ENCODE measurements around the gene SMPX. TPM values are rescaled to one million over a fixed set of nuclear protein-coding genes. Genes with fewer than 3 reads are reported as not detected.
A peak's percentile ranks its signal among the peaks of the same experiment; 100 is the strongest.

Gene SMPX
- total RNA-seq, 2 donors from 2014 or later: not detected

GRCh38 chrX:21662761-21663160, 95.2 kb downstream of the SMPX start:
- DNase-seq: no peak
- Histone ChIP-seq H3K4me1 (peaks cover 3% of the 10 kb centered on the region), H3K36me3 (replicated peaks in 1 of 2; ENCODE audit: insufficient read depth in 1 of 2, low read depth in 2 of 2) (no peaks in the 10 kb centered on the region), H3K9me3 (no peaks in the 10 kb centered on the region), H3K4me3 (no peak overlapping the region), H3K27ac (no peak overlapping the region), H3K27me3 (no peaks in the 10 kb centered on the region)
- TF ChIP-seq CTCF (IDR thresholded peaks at IDR 0.05): no peak
- no peak for TF ChIP-seq POLR2A (IDR thresholded peaks at IDR 0.05)
- 69 to 78% methylated on average over 4 of the region's 4 CpGs for whole genome bisulfite sequencing, 2 donors
- intact Hi-C loops (cut with DNase I): no loop called here
- ATAC-seq: no peak

- no peaks in the 10 kb centered on the region for H3K27me3 ChIP-seq
- no peak for DNase-seq
- WGBS, 2 donors: 69 to 88% methylated on average over 6 of the region's 6 CpGs
- no peaks in the 10 kb centered on the region for H3K36me3 ChIP-seq (replicated peaks in 1 of 2; ENCODE audit: insufficient read depth in 1 of 2, low read depth in 2 of 2)
- H3K4me1 ChIP-seq: peaks cover 3% of the 10 kb centered on the region
- TF ChIP-seq POLR2A (IDR thresholded peaks at IDR 0.05): no peak
- no peak for TF ChIP-seq CTCF (IDR thresholded peaks at IDR 0.05)
- no peak overlapping the region for H3K4me3 ChIP-seq
- H3K27ac ChIP-seq: no peak overlapping the region
- intact Hi-C loops (cut with DNase I): no loop called here
- no peaks in the 10 kb centered on the region for H3K9me3 ChIP-seq
- ATAC-seq: no peak
Measured at GRCh38 chrX:21661316-21661715, 96.6 kb downstream of the SMPX start.

- H3K27ac ChIP-seq: no peak overlapping the region
- no peaks in the 10 kb centered on the region for H3K36me3 ChIP-seq (replicated peaks in 1 of 2; ENCODE audit: insufficient read depth in 1 of 2, low read depth in 2 of 2)
- intact Hi-C loops (cut with DNase I): no loop called here
- TF ChIP-seq CTCF (IDR thresholded peaks at IDR 0.05) (no peak), POLR2A (IDR thresholded peaks at IDR 0.05) (no peak)
- H3K27me3 ChIP-seq: no peaks in the 10 kb centered on the region
- no peak for DNase-seq
- ATAC-seq: no peak
- H3K4me1 ChIP-seq: peaks cover 3% of the 10 kb centered on the region
- WGBS, 2 donors: 78 to 91% methylated on average over 2 of the region's 2 CpGs
- no peak overlapping the region for H3K4me3 ChIP-seq
- no peaks in the 10 kb centered on the region for H3K9me3 ChIP-seq
Measured at GRCh38 chrX:21660156-21660555, 97.8 kb downstream of the SMPX start.

- Histone ChIP-seq H3K27me3 (no peaks in the 10 kb centered on the region), H3K4me1 (peaks cover 3% of the 10 kb centered on the region), H3K36me3 (replicated peaks in 1 of 2; ENCODE audit: insufficient read depth in 1 of 2, low read depth in 2 of 2) (no peaks in the 10 kb centered on the region), H3K4me3 (no peak overlapping the region), H3K9me3 (no peaks in the 10 kb centered on the region), H3K27ac (no peak overlapping the region)
- WGBS, 2 donors: 76 to 84% methylated on average over 3 of the region's 3 CpGs
- TF ChIP-seq POLR2A (IDR thresholded peaks at IDR 0.05) (no peak), CTCF (IDR thresholded peaks at IDR 0.05) (no peak)
- intact Hi-C loops (cut with DNase I): no loop called here
- no peak for ATAC-seq
- DNase-seq: no peak
Measured at GRCh38 chrX:21659320-21659719, 98.6 kb downstream of the SMPX start.

- no peak overlapping the region for H3K27ac ChIP-seq
- peaks cover 3% of the 10 kb centered on the region for H3K4me1 ChIP-seq
- TF ChIP-seq POLR2A (IDR thresholded peaks at IDR 0.05) (no peak), CTCF (IDR thresholded peaks at IDR 0.05) (no peak)
- no peak for ATAC-seq
- DNase-seq: no peak
- 14 to 26% methylated on average over 13 to 23 of the region's 23 CpGs for WGBS, 2 donors
- no peaks in the 10 kb centered on the region for H3K36me3 ChIP-seq (replicated peaks in 1 of 2; ENCODE audit: insufficient read depth in 1 of 2, low read depth in 2 of 2)
- intact Hi-C loops (cut with DNase I): no loop called here
- H3K27me3 ChIP-seq: no peaks in the 10 kb centered on the region
- no peaks in the 10 kb centered on the region for H3K9me3 ChIP-seq
- H3K4me3 ChIP-seq: peak overlapping the region in 1 of 2 donors; percentile 5
Measured at GRCh38 chrX:21658746-21659145, 99.2 kb downstream of the SMPX start.
